Inferior parietal cortex (tissue), 1 donor: ENCODE results near the gene C19orf47.
A peak's percentile ranks its signal among the peaks of the same experiment; 100 is the strongest.

Experiments
- DNase-seq: peaks from one replicate; pipeline ENCODE4 v3.0.0-alpha.2; 2016; ENCODE audit errors: extremely low spot score

C19orf47 gene

GRCh38 chr19:40348125-40348913 lies at the start of gene C19orf47, which contains the start of gene PLD3:
Gene C19orf47, minus strand, starts transcription at chr19:40348397. Its CDS starts 6,540 bp downstream, at chr19:40341857.
Gene PLD3, plus strand, starts transcription at chr19:40348695. Its CDS starts 17,789 bp downstream, at chr19:40366484.
- DNase-seq = peak; percentile 98

- no peak for DNase-seq
These were observed 49.3 kb upstream of the C19orf47 start for GRCh38 chr19:40397568-40397906.

DNA sequence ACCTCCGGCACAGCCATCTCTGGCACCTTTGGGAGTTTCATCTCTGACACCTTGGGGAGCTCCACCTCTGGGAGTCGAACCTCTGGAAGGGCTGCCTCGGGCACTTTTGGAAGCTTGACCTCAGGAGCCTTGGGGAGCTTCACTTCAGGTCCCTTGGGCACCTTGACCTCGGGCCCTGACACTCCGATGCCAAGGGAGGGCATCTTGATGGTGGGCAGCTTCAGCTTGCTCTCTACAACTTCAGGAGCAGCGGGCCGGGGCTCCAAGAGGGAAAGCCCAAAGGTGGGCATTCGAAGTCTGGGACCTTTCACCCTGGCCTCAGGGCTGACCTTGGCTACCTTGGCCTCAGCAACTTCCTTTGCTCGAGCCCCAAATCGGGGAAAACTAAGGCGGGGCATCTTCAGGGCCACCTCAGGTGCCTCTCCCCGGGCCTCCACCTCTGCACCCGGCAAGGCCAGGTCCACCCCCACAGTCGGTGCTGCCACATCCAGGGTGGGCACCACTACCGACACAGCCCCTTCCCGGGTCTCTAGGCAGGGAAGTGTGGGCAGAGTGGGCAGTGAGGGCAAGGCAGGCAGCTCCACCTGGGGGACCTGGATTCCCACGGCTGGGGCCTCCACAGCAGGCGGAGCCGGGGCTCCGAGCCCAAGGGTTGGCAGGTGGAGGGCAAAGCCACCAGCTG lies 48.8 kb upstream of the C19orf47 start:
- no peak for DNase-seq

DNA sequence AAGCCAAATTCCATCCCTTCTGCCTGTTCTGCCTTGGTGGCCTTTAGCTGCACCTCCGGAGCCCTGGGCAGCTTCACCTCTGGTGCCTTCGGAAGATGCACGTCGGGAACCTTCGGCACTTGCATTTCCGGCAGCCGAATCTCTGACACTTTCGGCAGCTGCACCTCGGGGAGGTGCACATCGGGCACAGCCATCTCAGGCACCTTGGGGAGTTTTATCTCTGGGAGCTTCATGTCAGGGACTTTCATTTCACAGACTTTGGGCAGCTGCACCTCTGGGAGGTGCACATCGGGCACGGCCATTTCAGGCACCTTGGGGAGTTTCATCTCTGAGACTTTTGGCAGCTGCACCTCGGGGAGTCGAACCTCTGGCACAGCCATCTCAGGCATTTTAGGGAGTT lies 47.8 kb upstream of the C19orf47 start:
- no peak for DNase-seq

DNA sequence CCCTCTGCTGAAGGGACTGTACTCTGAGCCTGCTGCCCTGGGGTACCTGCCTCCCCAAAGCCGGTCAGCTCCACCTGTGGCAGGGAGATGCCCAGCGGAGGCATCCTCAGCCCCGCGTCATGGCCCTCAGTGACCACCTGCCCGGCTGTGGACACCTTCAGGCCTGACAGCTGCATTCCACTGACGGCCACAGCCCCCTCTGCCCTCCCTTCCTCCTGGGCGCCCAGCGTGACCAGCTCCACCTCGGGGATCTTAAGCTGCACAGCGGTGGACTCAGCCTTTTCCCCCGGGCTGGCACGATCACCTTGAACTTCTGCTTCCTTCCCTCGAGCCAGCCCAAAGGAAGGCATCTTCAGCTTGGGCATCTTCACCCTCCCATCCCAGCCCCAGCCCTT lies 46.6 kb upstream of the C19orf47 start:
- no peak for DNase-seq

- DNase-seq = no peak
These were observed 46.0 kb upstream of the C19orf47 start for GRCh38 chr19:40393894-40394815.

DNA sequence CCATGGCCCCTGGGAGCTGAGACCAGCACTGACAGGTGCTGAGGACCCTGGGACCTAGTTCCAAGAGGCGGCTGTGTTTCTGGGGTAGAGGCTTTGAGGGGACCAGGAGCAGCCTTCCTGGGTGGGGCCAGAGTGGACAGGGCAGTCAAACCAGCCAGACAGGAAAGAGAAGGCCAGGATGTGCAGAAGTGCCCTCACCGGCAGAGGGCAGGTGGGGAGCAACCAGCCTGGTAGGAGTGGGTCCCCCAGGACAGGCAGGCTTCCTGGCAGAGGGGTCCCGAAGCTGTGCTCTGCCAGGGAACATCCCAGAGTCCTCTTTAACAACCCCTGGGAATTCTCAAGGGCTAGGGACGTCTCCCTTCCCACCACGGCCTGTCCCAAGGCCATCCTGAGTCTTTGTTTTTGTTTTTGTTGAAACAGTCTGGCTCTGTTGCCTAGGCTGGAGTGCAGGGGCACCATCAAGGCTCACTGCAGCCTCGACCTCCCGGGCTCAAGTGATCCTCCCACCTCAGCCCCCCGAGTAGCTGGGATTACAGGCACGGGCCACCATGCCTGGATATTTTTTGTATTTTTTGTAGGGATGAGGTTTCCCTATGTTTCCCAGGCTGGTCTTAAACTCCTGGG lies 44.8 kb upstream of the C19orf47 start:
- DNase-seq = no peak

GRCh38 chr19:40392123-40392522 lies 43.9 kb upstream of the C19orf47 start:
- no peak for DNase-seq

- DNase-seq = no peak
These were observed 42.0 kb upstream of the C19orf47 start, which contains the start of gene HIPK4 for GRCh38 chr19:40390084-40390742. Gene HIPK4, minus strand, starts transcription at chr19:40390181. Its CDS starts 279 bp downstream, at chr19:40389902.

GRCh38 chr19:40389404-40390083 lies 41.3 kb upstream of the C19orf47 start:
- no peak for DNase-seq

DNA sequence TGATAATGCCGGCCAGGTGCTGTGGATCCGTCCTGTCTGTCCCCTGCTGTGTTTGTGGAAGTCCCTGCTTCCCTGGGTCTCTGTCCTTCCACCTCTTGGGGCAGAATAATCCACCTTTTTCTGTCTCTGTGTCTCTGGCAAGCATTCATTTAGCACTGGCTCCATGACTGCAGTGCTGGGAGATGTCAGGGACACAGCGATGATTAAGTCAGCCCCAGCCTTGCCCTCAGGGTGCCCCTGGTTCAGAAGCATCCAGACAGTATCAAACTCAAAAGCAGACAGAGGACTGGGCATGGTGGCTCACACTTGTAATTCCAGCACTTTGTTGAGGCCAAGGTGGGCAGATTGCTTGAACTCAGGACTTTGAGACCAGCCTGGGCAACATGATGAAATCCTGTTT lies 40.3 kb upstream of the C19orf47 start:
- DNase-seq = no peak

- no peak for DNase-seq
These were observed 39.0 kb upstream of the C19orf47 start for GRCh38 chr19:40387155-40387554.

DNA sequence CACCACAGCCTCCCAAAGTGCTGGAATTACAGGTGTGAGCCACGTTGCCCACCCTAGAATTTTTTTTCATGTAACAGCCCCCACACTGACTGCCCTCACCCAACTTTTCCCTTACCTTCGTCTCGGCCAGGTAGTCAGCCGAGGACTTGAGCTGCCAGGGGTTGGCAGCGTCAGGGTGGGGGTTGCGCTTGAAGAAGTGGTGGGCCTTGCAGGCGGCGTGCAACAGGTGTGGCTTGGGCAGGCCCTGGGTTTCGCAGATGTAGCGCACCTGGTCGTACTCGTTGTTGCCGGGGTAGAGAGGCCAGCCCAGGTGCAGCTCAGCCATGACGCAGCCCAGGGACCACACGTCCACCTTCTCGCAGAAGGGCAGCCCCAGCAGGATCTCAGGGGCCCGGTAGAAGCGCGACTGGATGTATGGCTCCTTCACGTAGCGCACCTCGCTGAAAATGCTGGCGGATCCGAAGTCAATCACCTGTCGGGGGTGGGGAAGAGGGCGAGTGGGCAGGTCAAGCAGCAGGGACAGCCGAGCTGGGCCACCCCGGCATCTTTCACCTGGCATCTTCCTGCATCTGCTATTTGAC lies 35.6 kb upstream of the C19orf47 start:
- no peak for DNase-seq

GRCh38 chr19:40381321-40381720 lies 33.1 kb upstream of the C19orf47 start:
- no peak for DNase-seq

DNA sequence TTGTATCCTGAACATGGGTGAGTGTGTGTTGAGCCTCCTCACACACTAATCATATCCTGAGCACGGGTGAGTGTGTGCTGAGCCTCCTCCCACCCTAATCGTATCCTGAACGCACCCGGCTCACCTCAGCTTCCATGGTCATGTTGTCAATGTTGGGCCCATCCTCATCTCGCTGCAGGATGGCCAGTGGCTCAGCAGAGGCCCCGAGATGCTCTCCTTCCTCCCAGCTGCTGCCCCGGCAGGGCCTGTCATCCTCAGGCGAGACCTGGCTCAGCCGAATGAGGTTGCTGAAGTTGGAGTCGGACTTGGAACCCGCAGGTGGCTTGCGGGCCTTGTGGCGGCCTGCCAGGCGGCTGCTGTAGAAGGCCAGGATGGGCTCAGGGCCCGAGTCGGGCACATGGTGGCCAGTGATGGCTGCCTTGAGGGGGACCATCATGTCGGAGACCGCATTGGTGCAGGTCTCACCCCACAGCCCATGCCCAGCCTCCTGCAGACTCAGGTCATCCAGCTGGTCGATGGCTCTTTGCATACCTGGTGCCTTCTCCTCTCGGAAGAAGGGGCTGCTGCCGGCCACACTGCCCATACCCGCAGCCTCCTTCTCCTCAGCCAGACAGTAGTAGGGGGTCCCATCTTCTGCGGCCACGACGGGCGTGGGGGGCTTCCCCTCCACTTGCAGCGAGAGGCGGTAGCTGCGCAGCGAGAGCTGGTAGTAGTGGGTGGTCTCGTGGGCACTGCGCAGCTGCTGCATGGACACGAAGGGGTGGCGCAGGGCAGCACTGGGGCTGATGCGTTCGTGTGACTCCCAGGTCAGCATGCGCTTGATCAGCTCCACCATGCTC lies 32.2 kb upstream of the C19orf47 start:
- DNase-seq = no peak

- DNase-seq = no peak
These were observed 31.4 kb upstream of the C19orf47 start for GRCh38 chr19:40379446-40380198.

GRCh38 chr19:40378509-40378908 lies 30.3 kb upstream of the C19orf47 start:
- no peak for DNase-seq

GRCh38 chr19:40377876-40378385 lies 29.7 kb upstream of the C19orf47 start:
- DNase-seq = no peak
